ENCODE data around the gene LRTM1. TPM values are rescaled to one million over a fixed set of nuclear protein-coding genes. Genes with fewer than 3 reads are reported as not detected.

LRTM1 gene
- total RNA-seq, 1 donor from 2014 or later: not detected

DNA sequence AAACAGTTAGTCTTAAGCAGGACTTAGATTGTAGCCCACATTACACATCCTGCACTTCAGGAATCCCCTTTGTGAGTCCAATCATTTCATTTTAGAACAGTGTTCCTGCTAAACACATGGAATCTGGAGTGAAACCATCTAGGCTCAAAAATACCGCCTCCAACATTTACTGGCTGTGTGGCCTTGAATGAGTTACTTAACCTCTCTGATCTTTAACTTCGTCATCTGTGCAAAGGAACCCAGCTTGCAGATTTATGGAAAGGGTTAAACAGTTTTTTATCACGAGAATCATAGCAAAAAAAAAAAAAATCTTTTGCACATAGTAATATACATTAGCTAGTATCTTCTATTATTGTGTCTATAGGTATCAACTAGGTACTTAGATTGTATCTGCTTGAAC lies 8.0 kb upstream of the LRTM1 start:
- Mint-ChIP-seq H3K4me3 (ENCODE audit: unreplicated experiment) (no peak overlapping the region), H3K36me3 (ENCODE audit: low read depth, unreplicated experiment) (no peaks in the 10 kb centered on the region), H3K27me3 (ENCODE audit: unreplicated experiment) (no peaks in the 10 kb centered on the region), H3K9me3 (ENCODE audit: unreplicated experiment) (no peaks in the 10 kb centered on the region), H3K4me1 (ENCODE audit: unreplicated experiment) (no peaks in the 10 kb centered on the region), H3K27ac (ENCODE audit: unreplicated experiment) (no peak overlapping the region)
- DNase-seq (ENCODE audit: low spot score): no peak
- TF ChIP-seq, protein P1, sequence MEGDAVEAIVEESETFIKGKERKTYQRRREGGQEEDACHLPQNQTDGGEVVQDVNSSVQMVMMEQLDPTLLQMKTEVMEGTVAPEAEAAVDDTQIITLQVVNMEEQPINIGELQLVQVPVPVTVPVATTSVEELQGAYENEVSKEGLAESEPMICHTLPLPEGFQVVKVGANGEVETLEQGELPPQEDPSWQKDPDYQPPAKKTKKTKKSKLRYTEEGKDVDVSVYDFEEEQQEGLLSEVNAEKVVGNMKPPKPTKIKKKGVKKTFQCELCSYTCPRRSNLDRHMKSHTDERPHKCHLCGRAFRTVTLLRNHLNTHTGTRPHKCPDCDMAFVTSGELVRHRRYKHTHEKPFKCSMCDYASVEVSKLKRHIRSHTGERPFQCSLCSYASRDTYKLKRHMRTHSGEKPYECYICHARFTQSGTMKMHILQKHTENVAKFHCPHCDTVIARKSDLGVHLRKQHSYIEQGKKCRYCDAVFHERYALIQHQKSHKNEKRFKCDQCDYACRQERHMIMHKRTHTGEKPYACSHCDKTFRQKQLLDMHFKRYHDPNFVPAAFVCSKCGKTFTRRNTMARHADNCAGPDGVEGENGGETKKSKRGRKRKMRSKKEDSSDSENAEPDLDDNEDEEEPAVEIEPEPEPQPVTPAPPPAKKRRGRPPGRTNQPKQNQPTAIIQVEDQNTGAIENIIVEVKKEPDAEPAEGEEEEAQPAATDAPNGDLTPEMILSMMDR (IDR thresholded peaks at IDR 0.05; ENCODE audit: unreplicated experiment): no peak

DNA sequence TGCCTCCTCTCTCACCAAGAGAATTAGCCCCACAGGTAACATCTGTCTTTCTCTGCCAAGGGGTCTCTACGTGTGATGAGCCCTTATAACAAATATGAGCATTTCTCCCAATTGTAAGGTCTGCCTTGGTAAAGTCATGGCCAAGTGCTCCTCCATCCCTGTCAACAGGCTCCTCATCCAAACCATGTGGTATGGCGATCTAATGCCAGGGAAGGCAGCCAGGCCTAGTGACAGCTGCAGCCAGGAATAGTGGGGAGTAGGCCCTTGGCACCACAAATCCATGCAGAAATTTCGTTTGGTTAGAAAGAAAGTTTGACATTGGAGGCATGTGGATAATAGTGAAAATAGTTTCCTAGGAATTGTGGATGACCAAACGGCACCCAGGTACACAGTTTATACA lies 4.7 kb upstream of the LRTM1 start:
- H3K4me1 Mint-ChIP-seq (ENCODE audit: unreplicated experiment): no peaks in the 10 kb centered on the region
- no peaks in the 10 kb centered on the region for H3K27me3 Mint-ChIP-seq (ENCODE audit: unreplicated experiment)

DNA sequence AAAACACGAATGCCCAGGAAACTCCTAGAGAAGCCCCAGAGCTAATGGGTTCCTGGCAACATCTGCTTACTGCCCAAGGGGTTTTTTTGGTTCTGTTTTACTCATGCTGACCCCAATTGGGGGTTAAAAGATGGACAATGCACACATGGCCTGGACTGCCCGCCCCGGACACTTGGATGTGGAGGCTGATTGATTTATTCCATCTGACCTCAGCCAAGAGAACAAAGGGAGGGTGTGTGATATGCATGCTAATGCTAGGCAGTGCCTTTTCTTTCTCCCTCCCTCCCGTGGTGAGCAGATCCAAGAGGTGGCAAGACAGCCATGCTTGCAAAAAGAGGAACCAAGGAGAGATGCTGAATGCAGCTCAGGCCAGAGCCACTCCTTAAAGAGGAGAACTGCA lies 3.3 kb upstream of the LRTM1 start:
- no peak overlapping the region for H3K4me3 Mint-ChIP-seq (ENCODE audit: unreplicated experiment)
- no peak overlapping the region for H3K27ac Mint-ChIP-seq (ENCODE audit: unreplicated experiment)
- no peak for DNase-seq (ENCODE audit: low spot score)
- H3K4me1 Mint-ChIP-seq (ENCODE audit: unreplicated experiment): peaks cover 3% of the 10 kb centered on the region
- no peaks in the 10 kb centered on the region for H3K27me3 Mint-ChIP-seq (ENCODE audit: unreplicated experiment)
- TF ChIP-seq, protein P1 (IDR thresholded peaks at IDR 0.05; ENCODE audit: unreplicated experiment): no peak
- no peaks in the 10 kb centered on the region for H3K9me3 Mint-ChIP-seq (ENCODE audit: unreplicated experiment)
- no peaks in the 10 kb centered on the region for H3K36me3 Mint-ChIP-seq (ENCODE audit: low read depth, unreplicated experiment)

More for the DNA sequence above, 4.7 kb upstream of the LRTM1 start:
- no peak overlapping the region for H3K27ac Mint-ChIP-seq (ENCODE audit: unreplicated experiment)
- H3K4me3 Mint-ChIP-seq (ENCODE audit: unreplicated experiment): no peak overlapping the region
- no peak for DNase-seq (ENCODE audit: low spot score)
- no peaks in the 10 kb centered on the region for H3K9me3 Mint-ChIP-seq (ENCODE audit: unreplicated experiment)
- H3K36me3 Mint-ChIP-seq (ENCODE audit: low read depth, unreplicated experiment): no peaks in the 10 kb centered on the region
- TF ChIP-seq, protein P1 (IDR thresholded peaks at IDR 0.05; ENCODE audit: unreplicated experiment): no peak

DNA sequence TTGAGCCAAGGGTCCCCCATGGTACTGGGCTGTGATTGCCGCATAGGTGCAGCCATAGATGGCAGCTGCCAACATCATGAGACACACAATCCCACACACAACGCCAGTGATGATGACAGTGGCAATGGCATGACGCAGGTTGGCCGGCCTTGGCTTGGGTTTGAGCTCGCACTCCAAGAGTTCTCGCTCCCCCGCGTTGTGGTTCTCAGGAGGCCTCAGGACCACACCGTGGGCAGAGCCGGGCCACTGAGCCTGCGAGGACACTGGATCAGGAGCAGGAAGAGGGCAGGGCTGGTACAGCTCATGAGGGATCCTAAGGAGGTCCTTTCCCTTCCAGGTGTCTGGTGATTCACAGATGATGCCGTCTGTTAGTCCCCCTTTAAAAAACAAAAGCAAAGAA lies 9.3 kb downstream of the LRTM1 start:
- H3K27ac Mint-ChIP-seq (ENCODE audit: unreplicated experiment): no peak overlapping the region
- H3K36me3 Mint-ChIP-seq (ENCODE audit: low read depth, unreplicated experiment): no peaks in the 10 kb centered on the region
- no peaks in the 10 kb centered on the region for H3K4me1 Mint-ChIP-seq (ENCODE audit: unreplicated experiment)
- no peaks in the 10 kb centered on the region for H3K9me3 Mint-ChIP-seq (ENCODE audit: unreplicated experiment)
- TF ChIP-seq, protein P1 (IDR thresholded peaks at IDR 0.05; ENCODE audit: unreplicated experiment): no peak
- no peak for DNase-seq (ENCODE audit: low spot score)
- no peaks in the 10 kb centered on the region for H3K27me3 Mint-ChIP-seq (ENCODE audit: unreplicated experiment)
- H3K4me3 Mint-ChIP-seq (ENCODE audit: unreplicated experiment): no peak overlapping the region

DNA sequence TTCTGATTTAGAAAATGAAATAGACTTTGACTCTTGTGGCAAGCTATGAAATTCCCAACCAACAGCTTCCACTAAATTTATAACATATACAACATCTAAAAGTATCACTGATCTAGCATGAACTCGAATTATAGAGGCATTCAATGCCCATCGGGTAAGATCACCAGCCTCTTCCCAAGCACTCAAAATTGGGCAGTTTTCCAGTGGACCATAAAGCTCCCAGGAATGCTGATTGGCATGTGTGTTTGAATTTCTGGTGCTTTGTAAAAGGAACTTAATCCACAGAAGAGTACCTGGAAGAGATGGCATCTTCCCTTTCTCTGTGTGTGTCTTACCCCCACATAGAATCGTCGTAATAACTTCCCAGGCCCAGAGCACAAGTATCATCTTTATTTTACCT lies 10.0 kb downstream of the LRTM1 start:
- Mint-ChIP-seq H3K27me3 (ENCODE audit: unreplicated experiment) (no peaks in the 10 kb centered on the region), H3K9me3 (ENCODE audit: unreplicated experiment) (no peaks in the 10 kb centered on the region), H3K4me3 (ENCODE audit: unreplicated experiment) (no peak overlapping the region), H3K36me3 (ENCODE audit: low read depth, unreplicated experiment) (no peaks in the 10 kb centered on the region), H3K27ac (ENCODE audit: unreplicated experiment) (no peak overlapping the region), H3K4me1 (ENCODE audit: unreplicated experiment) (no peaks in the 10 kb centered on the region)
- no peak for DNase-seq (ENCODE audit: low spot score)
- TF ChIP-seq, protein P1 (IDR thresholded peaks at IDR 0.05; ENCODE audit: unreplicated experiment): no peak

All from endothelial cell (in vitro differentiated cells).